Osteocyte (in vitro differentiated cells): Measurements from ENCODE around the gene TMEM35A. TPM values are rescaled to one million over a fixed set of nuclear protein-coding genes. Genes with fewer than 3 reads are reported as not detected.

ENCODE experiments used
- DNase-seq: peaks from one replicate; pipeline ENCODE4 v3.0.0; 2021; ENCODE audit warnings: mixed read lengths; ENCODE audit not compliant: unreplicated experiment; ENCODE audit errors: extremely low spot score
- H3K27ac Mint-ChIP-seq: one replicate; pipeline ENCODE4 v1.8.0; 2021; ENCODE audit warnings: mild to moderate bottlenecking, mixed read lengths; ENCODE audit not compliant: unreplicated experiment
- H3K27me3 Mint-ChIP-seq: one replicate; pipeline ENCODE4 v1.8.0; 2021; ENCODE audit warnings: mixed read lengths; ENCODE audit not compliant: unreplicated experiment
- H3K36me3 Mint-ChIP-seq: one replicate; pipeline ENCODE4 v1.8.0; 2021; ENCODE audit warnings: mixed read lengths; ENCODE audit not compliant: unreplicated experiment
- H3K4me1 Mint-ChIP-seq: one replicate; pipeline ENCODE4 v1.8.0; 2021; ENCODE audit warnings: mixed read lengths; ENCODE audit not compliant: unreplicated experiment
- H3K4me3 Mint-ChIP-seq: one replicate; pipeline ENCODE4 v1.8.0; 2021; ENCODE audit warnings: mild to moderate bottlenecking, moderate library complexity, mixed read lengths; ENCODE audit not compliant: unreplicated experiment
- H3K9me3 Mint-ChIP-seq: one replicate; pipeline ENCODE4 v1.8.0; 2021; ENCODE audit warnings: mixed read lengths; ENCODE audit not compliant: unreplicated experiment
- total RNA-seq: library from RNA; stranded (reverse); gene quantifications from 2 replicates; pipeline ENCODE4 v1.2.1, GENCODE V29; 2021
- TF ChIP-seq, protein P1 (sequence below): fragments of 200-600 bp; sonication (generic); IDR thresholded peaks from 2 replicates; pipeline ENCODE4 v1.5.0; 2021; ENCODE audit warnings: antibody characterized with exemption, mild to moderate bottlenecking, moderate library complexity

TMEM35A gene
- total RNA-seq, 1 donor from 2014 or later = 1.8 TPM

DNA sequence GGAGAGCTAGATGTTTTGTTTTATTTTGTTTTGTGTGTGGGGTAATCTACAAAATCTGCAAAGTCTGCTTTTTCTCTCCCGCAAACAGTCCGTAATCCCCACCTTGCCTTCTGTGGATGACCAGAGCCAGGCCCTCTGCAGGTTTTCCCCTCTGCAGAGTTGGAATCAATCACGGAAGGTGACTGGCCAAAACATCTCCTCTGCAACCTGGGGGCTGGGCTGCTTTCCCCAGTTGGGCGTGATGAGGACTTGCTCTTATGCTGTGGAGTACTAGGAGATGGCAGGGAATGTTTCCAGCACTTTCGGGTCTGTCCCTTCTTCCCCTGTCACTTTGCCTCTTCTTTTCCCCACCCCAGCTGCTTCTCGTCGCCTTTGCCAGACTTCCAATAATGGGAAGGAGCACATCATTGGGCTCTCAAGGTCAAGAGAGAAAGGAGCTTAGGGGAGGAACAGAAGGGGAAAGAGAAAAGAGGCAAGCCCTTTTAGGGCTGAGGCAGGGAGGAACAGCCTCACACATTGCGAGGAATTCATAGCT is 1.1 kb downstream of the TMEM35A start:
- Mint-ChIP-seq H3K4me3 (peak overlapping the region; percentile 77), H3K27me3 (no peaks in the 10 kb centered on the region), H3K9me3 (no peaks in the 10 kb centered on the region), H3K27ac (no peak overlapping the region), H3K4me1 (peaks cover 7% of the 10 kb centered on the region), H3K36me3 (no peaks in the 10 kb centered on the region)
- TF ChIP-seq, protein P1, sequence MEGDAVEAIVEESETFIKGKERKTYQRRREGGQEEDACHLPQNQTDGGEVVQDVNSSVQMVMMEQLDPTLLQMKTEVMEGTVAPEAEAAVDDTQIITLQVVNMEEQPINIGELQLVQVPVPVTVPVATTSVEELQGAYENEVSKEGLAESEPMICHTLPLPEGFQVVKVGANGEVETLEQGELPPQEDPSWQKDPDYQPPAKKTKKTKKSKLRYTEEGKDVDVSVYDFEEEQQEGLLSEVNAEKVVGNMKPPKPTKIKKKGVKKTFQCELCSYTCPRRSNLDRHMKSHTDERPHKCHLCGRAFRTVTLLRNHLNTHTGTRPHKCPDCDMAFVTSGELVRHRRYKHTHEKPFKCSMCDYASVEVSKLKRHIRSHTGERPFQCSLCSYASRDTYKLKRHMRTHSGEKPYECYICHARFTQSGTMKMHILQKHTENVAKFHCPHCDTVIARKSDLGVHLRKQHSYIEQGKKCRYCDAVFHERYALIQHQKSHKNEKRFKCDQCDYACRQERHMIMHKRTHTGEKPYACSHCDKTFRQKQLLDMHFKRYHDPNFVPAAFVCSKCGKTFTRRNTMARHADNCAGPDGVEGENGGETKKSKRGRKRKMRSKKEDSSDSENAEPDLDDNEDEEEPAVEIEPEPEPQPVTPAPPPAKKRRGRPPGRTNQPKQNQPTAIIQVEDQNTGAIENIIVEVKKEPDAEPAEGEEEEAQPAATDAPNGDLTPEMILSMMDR = no peak
- DNase-seq = no peak

DNA sequence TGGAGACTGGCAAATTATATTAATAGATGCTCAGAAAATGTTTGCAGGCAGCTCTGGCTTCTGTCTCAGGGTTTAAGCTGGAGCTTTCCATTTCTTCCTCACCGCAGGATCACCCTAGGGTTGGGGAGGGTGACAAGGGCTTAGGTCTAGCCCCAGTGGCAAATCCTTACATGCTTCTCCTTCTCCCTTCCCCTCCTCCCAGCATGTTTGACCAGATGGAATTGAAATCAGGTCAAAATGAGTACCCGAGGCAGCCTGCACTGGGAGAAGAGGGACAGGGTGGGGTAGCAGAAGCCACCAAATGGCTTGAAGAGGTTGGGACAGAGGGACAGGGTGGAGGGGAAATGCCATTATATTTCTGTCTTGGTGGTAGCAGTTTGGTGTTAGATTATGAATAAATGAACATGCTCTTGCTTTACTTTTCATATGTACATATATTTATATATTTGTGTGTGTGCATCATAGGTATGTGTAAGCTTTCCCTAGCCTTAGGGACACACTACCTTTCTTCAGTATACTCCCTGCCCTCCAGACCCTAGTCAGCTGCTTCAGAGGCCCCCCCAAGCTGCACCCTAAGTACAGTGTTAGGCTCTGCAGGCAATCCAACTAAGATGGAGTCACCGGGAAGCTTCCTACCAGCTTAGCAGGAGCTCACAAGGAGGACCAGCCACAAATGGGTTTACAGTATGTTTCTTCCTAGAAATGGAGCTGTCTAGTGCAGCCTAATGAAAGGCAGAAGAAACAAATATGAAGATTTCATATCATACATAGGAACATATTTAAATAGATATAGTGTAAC is 1.8 kb downstream of the TMEM35A start:
- Mint-ChIP-seq H3K9me3 (no peaks in the 10 kb centered on the region), H3K4me1 (peaks cover 7% of the 10 kb centered on the region), H3K27ac (no peak overlapping the region), H3K36me3 (no peaks in the 10 kb centered on the region), H3K4me3 (no peak overlapping the region), H3K27me3 (no peaks in the 10 kb centered on the region)
- TF ChIP-seq, protein P1 = no peak
- no peak for DNase-seq

DNA sequence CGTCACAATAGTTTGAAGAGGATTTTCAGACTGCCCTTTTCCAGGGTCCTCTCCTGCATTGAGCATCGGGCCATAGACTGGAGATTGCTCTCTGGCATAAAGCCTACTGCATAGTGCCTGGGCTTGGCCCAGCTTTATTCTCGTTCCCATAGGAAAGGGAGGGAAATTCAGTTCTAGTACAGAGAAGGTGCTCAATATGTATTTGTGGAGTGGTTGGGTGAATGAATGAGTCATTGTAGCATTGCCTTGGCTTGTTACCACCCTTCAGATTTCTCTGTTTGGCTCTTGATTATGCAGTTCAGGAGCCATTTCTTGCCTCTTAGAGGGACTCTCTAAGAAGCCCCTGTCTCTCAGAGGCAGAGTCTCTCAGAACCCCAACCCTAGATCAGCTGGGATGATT is 2.6 kb downstream of the TMEM35A start:
- TF ChIP-seq, protein P1 = no peak
- no peak overlapping the region for H3K4me3 Mint-ChIP-seq
- H3K36me3 Mint-ChIP-seq = no peaks in the 10 kb centered on the region
- no peaks in the 10 kb centered on the region for H3K27me3 Mint-ChIP-seq
- H3K27ac Mint-ChIP-seq = no peak overlapping the region
- DNase-seq = no peak
- peaks cover 7% of the 10 kb centered on the region for H3K4me1 Mint-ChIP-seq
- H3K9me3 Mint-ChIP-seq = no peaks in the 10 kb centered on the region

DNA sequence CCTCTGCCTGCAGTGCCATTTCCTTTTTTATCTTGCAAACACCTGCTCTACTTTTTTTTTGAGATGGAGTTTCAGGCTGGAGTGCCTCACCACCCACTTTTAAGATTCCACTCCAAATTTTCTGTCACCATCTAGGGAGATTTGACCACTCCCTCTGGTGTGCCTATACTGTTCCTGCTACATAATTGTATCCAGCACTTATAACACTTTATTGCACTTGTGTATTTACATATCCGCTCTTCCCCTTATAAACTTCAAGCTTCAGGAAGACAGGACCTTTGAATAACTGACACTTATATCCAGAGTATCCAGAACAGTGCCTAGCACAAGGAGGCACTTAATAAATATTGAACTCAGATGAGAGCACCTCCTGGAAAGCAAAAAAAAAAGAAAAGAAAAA is 13.1 kb downstream of the TMEM35A start:
- Mint-ChIP-seq H3K36me3 (peaks cover 3% of the 10 kb centered on the region), H3K9me3 (no peaks in the 10 kb centered on the region), H3K4me1 (no peaks in the 10 kb centered on the region), H3K27me3 (no peaks in the 10 kb centered on the region), H3K4me3 (no peak overlapping the region), H3K27ac (no peak overlapping the region)
- TF ChIP-seq, protein P1 = no peak
- no peak for DNase-seq
